ENCODE data around the gene PRRC2B.

- no peak for TF ChIP-seq POLR2AphosphoS5 (IDR thresholded peaks at IDR 0.05; ENCODE audit: low read depth, low read length)
- no peak for TF ChIP-seq SPI1 (IDR thresholded peaks at IDR 0.05; ENCODE audit: low read depth, low read length)
- no peak for TF ChIP-seq POLR2A (IDR thresholded peaks at IDR 0.05; ENCODE audit: low read depth, low read length)
- no peak for TF ChIP-seq PAX5 (IDR thresholded peaks at IDR 0.05; ENCODE audit: insufficient read depth, low read length, severe bottlenecking)
- TF ChIP-seq TAF1 (IDR thresholded peaks at IDR 0.05; ENCODE audit: low read depth, low read length) = no peak
- no peak for TF ChIP-seq POU2F2 (IDR thresholded peaks at IDR 0.05; ENCODE audit: low read depth, low read length)
Measured at GRCh38 chr9:131422241-131422792, 28.4 kb downstream of the PRRC2B start.

Measured in GM12891 (cell line).